Natural killer cell (primary cell): ENCODE data around the gene ASMT. TPM values are rescaled to one million over a fixed set of nuclear protein-coding genes. Genes with fewer than 3 reads are reported as not detected.

ENCODE experiments used
- ATAC-seq, 3 donors: fragments of 150-1000 bp in 2 of 3; fragments of 200-7000 bp in 1 of 3; cut with Tn5 transposase; 1 replicate in 1 of 3; 2 replicates in 2 of 3; pipeline ENCODE4 v1.10.0; 2021; ENCODE audit warnings: mild to moderate bottlenecking in 2 of 3, moderate library complexity in 2 of 3
- DNase-seq, 2 donors: peaks; one replicate each; pipeline versions ENCODE4 v3.0.0 to v3.0.0-alpha.2; 2013 to 2021; ENCODE audit warnings: mixed read lengths in 1 of 2
- H3K27ac ChIP-seq: one replicate; pipeline ENCODE4 v1.5.1; 2013; ENCODE audit warnings: mild to moderate bottlenecking, low read length
- H3K27me3 ChIP-seq: one replicate; pipeline ENCODE4 v1.6.1; 2013; ENCODE audit warnings: low read length; ENCODE audit not compliant: control insufficient read depth, insufficient read depth
- H3K36me3 ChIP-seq: one replicate; pipeline ENCODE4 v1.6.1; 2013; ENCODE audit warnings: low read length; ENCODE audit not compliant: control insufficient read depth, insufficient read depth
- H3K4me1 ChIP-seq: one replicate; pipeline ENCODE4 v1.6.1; 2013; ENCODE audit warnings: low read length; ENCODE audit not compliant: control insufficient read depth, insufficient read depth
- H3K4me3 ChIP-seq: one replicate; pipeline ENCODE4 v1.5.1; 2013; ENCODE audit warnings: low read length
- H3K9me3 ChIP-seq: one replicate; pipeline ENCODE4 v1.6.1; 2013; ENCODE audit warnings: low read length; ENCODE audit not compliant: control insufficient read depth, insufficient read depth
- H3K27ac Mint-ChIP-seq, 2 donors: one replicate each; pipeline ENCODE4 v1.8.0; 2022; ENCODE audit warnings: mild to moderate bottlenecking in 2 of 2, mixed read lengths in 2 of 2, moderate library complexity in 1 of 2
- H3K27me3 Mint-ChIP-seq, 2 donors: one replicate each; pipeline ENCODE4 v1.8.0; 2022; ENCODE audit warnings: low read depth in 2 of 2, mixed read lengths in 2 of 2
- H3K36me3 Mint-ChIP-seq: one replicate; pipeline ENCODE4 v1.8.0; 2022; ENCODE audit warnings: mixed read lengths
- H3K4me1 Mint-ChIP-seq, 2 donors: one replicate each; pipeline ENCODE4 v1.8.0; 2022; ENCODE audit warnings: mixed read lengths in 2 of 2
- H3K4me3 Mint-ChIP-seq: one replicate; pipeline ENCODE4 v1.8.0; 2022; ENCODE audit warnings: mild to moderate bottlenecking, moderate library complexity, mixed read lengths
- H3K9me3 Mint-ChIP-seq, 2 donors: one replicate each; pipeline ENCODE4 v1.8.0; 2022; ENCODE audit warnings: mixed read lengths in 2 of 2
- CTCF ChIP-seq: fragments of 200-600 bp; IDR thresholded peaks from one replicate; pipeline ENCODE4 v1.8.0; 2022; ENCODE audit warnings: antibody characterized with exemption
- WGBS: methylation state at CpG from one replicate; pipeline ENCODE4 v1.1.7; 2013; ENCODE audit warnings: missing lambda C conversion rate; ENCODE audit not compliant: insufficient coverage; 5-methylcytosine and 5-hydroxymethylcytosine counted together
- intact Hi-C: fragments of 100-400 bp; cut with micrococcal nuclease; formaldehyde crosslinking; loops from one replicate; pipeline ENCODE4 v1.14.2; 2022
- total RNA-seq, 4 donors: library from RNA; stranded (reverse); fragments of 120-200 nt in 1 of 4; gene quantifications; one replicate each; pipeline versions ENCODE4 v1.2.3 to v1.2.4, GENCODE V29; 2013 to 2022

Gene ASMT
- total RNA-seq, 3 donors from 2014 or later (not counting 1 experiment from before 2014, with no cell fraction given) = 0.79 to 1.8 (median 1.5) TPM

- no peak for ATAC-seq
- Mint-ChIP-seq H3K9me3 (peaks cover 0 to 3% of the 10 kb centered on the region in 2 donors), H3K4me1 (peaks cover 20 to 24% of the 10 kb centered on the region in 2 donors), H3K36me3 (no peaks in the 10 kb centered on the region), H3K4me3 (no peak overlapping the region), H3K27me3 (no peaks in the 10 kb centered on the region), H3K27ac (no peak overlapping the region)
- WGBS = 94% methylated on average over 2 of the region's 2 CpGs
- no peak for DNase-seq
- H3K4me1 ChIP-seq = no peaks in the 10 kb centered on the region
- H3K27ac ChIP-seq = no peak overlapping the region
- no peak overlapping the region for H3K4me3 ChIP-seq
- peaks cover 2% of the 10 kb centered on the region for H3K36me3 ChIP-seq
- no peaks in the 10 kb centered on the region for H3K9me3 ChIP-seq
- H3K27me3 ChIP-seq = no peaks in the 10 kb centered on the region
- intact Hi-C loops = no loop called here
- no peak for TF ChIP-seq CTCF
Observed at GRCh38 chrX:1686642-1687041, 71.8 kb downstream of the ASMT start.

Other genes starting within 250 kb of the ASMT start
- 100 to 1,000 TPM; 157 to 197 (median 178) TPM for gene SLC25A6, start 222.9 kb upstream of the ASMT start, total RNA-seq
- 10 to 100 TPM; 58.5 to 80.3 (median 66.1) TPM for gene ASMTL, start 162.2 kb upstream of the ASMT start, total RNA-seq
- 100 to 1,000 TPM in 2 of 3 donors, 10 to 100 TPM in 1; 73.7 to 114 (median 107) TPM for gene P2RY8, start 77.9 kb upstream of the ASMT start, total RNA-seq
- gene AKAP17A, start 23.5 kb upstream of the ASMT start, total RNA-seq = 100 to 1,000 TPM; 120 to 141 (median 121) TPM